Measurements from ENCODE around the gene GART. TPM values are rescaled to one million over a fixed set of nuclear protein-coding genes. Genes with fewer than 3 reads are reported as not detected.

The GART gene
- total and polyA plus RNA-seq, 2 of the 4 experiments (the other 2 are of a cell fraction) = 29.9 to 73.8 TPM

GRCh38 chr21:33551664-33552063, 9.7 kb upstream of the GART start:
- Histone ChIP-seq H3K23ac (ENCODE audit: low read depth, low read length) (no peak overlapping the region), H3K4ac (ENCODE audit: low read depth, low read length) (no peak overlapping the region), H3K14ac (replicated peaks; ENCODE audit: low read depth, low read length) (no peak overlapping the region), H3K9me3 (ENCODE audit: control insufficient read depth, insufficient read depth, low read length) (no peaks in the 10 kb centered on the region), H3K27ac (ENCODE audit: insufficient read depth, low read length) (no peak overlapping the region), H3K79me1 (ENCODE audit: low read depth in 1 of 2, low read length in 2 of 2) (peaks cover 32 to 63% of the 10 kb centered on the region in 2 experiments), H3K36me3 (ENCODE audit: control insufficient read depth, insufficient read depth, low read length) (peaks cover 64% of the 10 kb centered on the region), H3K4me1 (ENCODE audit: control insufficient read depth, insufficient read depth, low read length) (no peaks in the 10 kb centered on the region), H2BK120ac (ENCODE audit: low read depth, low read length) (no peak overlapping the region), H3K27me3 (ENCODE audit: control insufficient read depth, insufficient read depth, low read length) (no peaks in the 10 kb centered on the region), H3K18ac (ENCODE audit: low read depth, low read length) (no peak overlapping the region), H3K9me1 (ENCODE audit: insufficient read depth, low read length) (peaks cover 19% of the 10 kb centered on the region), H4K8ac (ENCODE audit: low read depth in 2 of 2, low read length in 2 of 2) (no peak overlapping the region), H2BK20ac (ENCODE audit: low read depth, low read length) (no peak overlapping the region), H4K20me1 (ENCODE audit: insufficient read depth, low read length) (peaks cover 85% of the 10 kb centered on the region), H3K56ac (ENCODE audit: extremely low read depth, insufficient read depth, low read length) (no peak overlapping the region), H2BK15ac (ENCODE audit: low read depth, low read length) (no peak overlapping the region), H2AFZ (replicated peaks; ENCODE audit: low read length, poor library complexity) (no peak overlapping the region), H2AK5ac (ENCODE audit: low read depth, low read length) (no peak overlapping the region), H3K4me3 (ENCODE audit: insufficient read depth, low read depth, low read length) (no peak overlapping the region), H3K4me2 (ENCODE audit: low read depth, low read length) (no peak overlapping the region), H2AK9ac (replicated peaks; ENCODE audit: low read depth, low read length, poor library complexity) (no peak overlapping the region), H4K91ac (ENCODE audit: insufficient read depth, low read depth, low read length) (no peak overlapping the region), H2BK5ac (ENCODE audit: low read depth, low read length, poor library complexity, severe bottlenecking) (no peak overlapping the region), H4K5ac (ENCODE audit: low read depth, low read length) (no peak overlapping the region), H3K9ac (ENCODE audit: low read depth, low read length) (no peak overlapping the region)
- ChIA-PET POLR2A (ENCODE audit: unreplicated experiment) (interaction anchor here (1.3 kb wide), 1 partner anchor 9 kb away, joined by 3 read pairs; the partner anchor contains the start of gene SON), CTCF (interaction anchor here (0.6 kb wide), 1 partner anchor 343 kb away, joined by 3 read pairs; no protein-coding TSS in a partner anchor)
- DNase-seq = no peak
- no peak for TF ChIP-seq RCOR1 (IDR thresholded peaks at IDR 0.05; ENCODE audit: insufficient replicate concordance, low read length)
- no peak for TF ChIP-seq CHD1 (IDR thresholded peaks at IDR 0.05; ENCODE audit: low read depth, low read length)
- no peak for TF ChIP-seq POLR2A (IDR thresholded peaks at IDR 0.05; ENCODE audit: low read depth, low read length)
- no peak for TF ChIP-seq MAZ (IDR thresholded peaks at IDR 0.05; ENCODE audit: borderline replicate concordance, low read depth, low read length)
- intact Hi-C loops (cut with micrococcal nuclease) = no loop called here
- 100% methylated on average over 2 of the region's 2 CpGs; no CpG with 5 or more reads in 1 of the 2 experiments for whole genome bisulfite sequencing, 2 experiments (ENCODE audit: extremely low coverage in 2 of 2, insufficient read length in 1 of 2)
- dilution Hi-C loops (cut with HindIII; ENCODE audit: low sequenced_read_pairs, unreplicated experiment) = no loop called here
- BruUV-seq (replicated peaks) = no TSS peak
- in situ Hi-C loops (cut with MboI; ENCODE audit: low sequenced_read_pairs) = no loop called here
- no peak for ATAC-seq (ENCODE audit: low read depth)

Measured in IMR-90 (cell line).